GM21515 (cell line): ENCODE results near the gene FXYD4.
"Not testable (repeated sequence)": the region's sequence is repeated elsewhere in the genome, so short reads cannot be mapped to it uniquely, and the experiment has no call there.

ENCODE experiments used
- ATAC-seq: cut with Tn5 transposase; IDR thresholded peaks from one replicate; pipeline ENCODE4 v1.9.1; 2021; ENCODE audit not compliant: unreplicated experiment

The FXYD4 gene

DNA sequence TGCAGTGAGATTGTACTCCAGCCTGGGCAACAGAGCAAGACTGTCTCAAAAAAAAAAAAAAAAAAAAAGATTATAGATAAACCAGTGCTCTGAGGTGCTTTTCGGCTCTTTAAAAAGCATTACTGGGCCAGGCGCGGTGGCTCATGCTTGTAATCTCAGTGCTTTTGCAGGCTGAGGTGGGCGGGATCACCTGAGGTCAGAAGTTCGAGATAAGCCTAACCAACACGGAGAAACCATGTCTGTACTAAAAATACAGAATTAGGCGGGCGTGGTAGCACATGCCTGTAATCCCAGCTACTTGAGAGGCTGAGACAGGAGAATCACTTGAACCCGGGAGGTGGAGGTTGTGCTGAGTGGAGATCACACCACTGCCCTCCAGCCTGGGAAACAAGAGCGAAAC, 44.1 kb downstream of the FXYD4 start:
- ATAC-seq, result no peak

GRCh38 chr10:43417950-43418768, 46.7 kb downstream of the FXYD4 start:
- no peak for ATAC-seq

- ATAC-seq, result no peak
These were observed 48.5 kb downstream of the FXYD4 start for GRCh38 chr10:43419997-43420368.

DNA sequence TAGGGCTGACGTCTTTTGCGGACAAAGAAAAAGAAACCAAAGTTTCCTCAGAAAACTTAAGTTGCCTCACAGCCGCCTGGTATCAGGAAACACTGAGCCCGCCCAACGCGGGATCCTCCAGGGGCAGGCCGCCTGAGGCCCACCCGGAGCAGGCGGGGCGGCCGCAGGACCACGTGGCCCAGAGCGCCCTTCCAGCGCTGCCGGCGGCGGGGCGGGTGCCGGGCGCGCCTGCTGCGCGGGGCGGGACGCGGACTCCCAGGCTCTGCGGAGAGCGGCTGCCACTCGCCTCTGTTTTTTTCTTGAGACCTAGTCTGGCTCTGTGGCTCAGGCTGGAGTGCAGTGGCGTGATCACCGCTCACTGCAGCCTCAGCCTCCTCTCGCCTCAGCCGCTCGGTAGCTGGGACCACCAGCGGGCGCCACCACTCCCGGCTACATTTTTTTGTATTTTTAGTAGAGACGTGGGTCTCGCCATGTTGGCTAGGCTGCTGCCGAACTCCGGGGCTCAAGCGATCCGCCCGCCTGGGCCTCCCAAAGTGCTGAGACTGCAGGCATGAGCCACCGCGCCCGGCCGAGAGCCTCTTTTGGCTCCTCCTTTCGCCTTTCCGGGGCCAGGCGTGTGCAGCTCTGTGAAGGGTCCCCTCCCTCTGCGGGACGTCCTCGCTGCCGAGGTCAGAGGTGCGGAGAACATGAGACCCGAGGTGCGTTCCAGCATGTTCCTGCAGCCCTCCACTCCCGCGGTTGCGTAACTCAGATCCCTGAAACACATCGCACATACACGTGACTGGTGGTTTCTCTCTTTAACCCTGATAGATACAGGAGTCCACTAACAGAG, 49.1 kb downstream of the FXYD4 start:
- ATAC-seq, result peak; percentile 83

DNA sequence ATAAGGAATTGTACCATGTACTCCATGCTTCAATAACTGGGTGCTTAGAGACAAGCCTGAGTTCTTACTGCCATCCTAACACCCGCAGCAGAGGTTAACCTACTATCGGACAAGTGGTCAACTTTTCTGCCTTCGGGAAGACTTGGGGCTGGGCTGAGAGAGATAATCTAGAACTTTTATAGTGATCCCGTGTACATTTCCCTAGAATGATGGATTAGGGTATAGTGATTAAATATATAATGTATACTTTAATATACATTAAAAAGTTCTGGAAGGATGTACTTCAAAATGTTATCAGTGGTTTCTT, 49.7 kb downstream of the FXYD4 start:
- no peak for ATAC-seq

GRCh38 chr10:43421519-43421918, 50.1 kb downstream of the FXYD4 start:
- ATAC-seq, result no peak

DNA sequence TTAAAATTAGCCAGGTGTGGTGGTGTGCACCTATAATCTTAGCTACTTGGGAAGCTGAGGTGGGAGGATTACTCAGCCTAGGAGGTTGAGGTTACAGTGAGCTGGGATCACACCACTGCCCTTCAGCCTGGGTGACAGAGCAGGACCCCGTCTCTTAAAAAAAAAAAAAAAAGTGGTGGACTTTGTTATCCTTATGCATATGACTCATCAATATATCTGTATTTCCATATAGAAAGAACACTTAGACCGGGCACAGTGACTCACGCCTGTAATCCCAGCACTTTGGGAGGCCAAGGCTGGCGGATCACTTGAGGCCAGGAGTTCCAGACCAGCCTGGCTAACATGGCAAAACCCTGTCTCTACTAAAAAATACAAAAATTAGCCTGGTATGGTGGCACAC, 50.5 kb downstream of the FXYD4 start:
- ATAC-seq, result not testable (repeated sequence)

DNA sequence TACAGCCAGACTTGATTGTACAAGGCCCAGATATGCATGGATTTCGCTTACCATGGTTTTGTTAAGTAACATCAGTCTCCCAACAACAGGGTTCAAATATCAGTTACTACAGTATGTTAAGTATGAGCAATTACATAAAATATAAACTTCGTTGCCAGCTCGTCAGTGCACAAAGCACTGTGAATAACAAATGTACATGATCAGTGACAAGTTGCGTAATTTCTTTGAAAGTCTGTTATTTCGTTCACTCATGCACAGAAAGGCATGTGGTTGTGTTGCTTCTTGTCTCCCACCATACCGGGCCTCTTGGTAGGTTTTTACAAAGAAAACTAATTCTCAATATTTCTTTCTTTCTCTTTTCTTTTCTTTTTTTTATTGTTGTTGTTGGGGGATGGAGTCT, 53.0 kb downstream of the FXYD4 start:
- ATAC-seq, result no peak
